HG02588 (cell line): ENCODE measurements around the gene GLRA3.
"Not testable (repeated sequence)": the region's sequence is repeated elsewhere in the genome, so short reads cannot be mapped to it uniquely, and the experiment has no call there.

Experiments used
- ATAC-seq: cut with Tn5 transposase; IDR thresholded peaks from one replicate; pipeline ENCODE4 v1.9.1; 2021; ENCODE audit warnings: mild to moderate bottlenecking, moderate library complexity; ENCODE audit not compliant: unreplicated experiment

The GLRA3 gene

DNA sequence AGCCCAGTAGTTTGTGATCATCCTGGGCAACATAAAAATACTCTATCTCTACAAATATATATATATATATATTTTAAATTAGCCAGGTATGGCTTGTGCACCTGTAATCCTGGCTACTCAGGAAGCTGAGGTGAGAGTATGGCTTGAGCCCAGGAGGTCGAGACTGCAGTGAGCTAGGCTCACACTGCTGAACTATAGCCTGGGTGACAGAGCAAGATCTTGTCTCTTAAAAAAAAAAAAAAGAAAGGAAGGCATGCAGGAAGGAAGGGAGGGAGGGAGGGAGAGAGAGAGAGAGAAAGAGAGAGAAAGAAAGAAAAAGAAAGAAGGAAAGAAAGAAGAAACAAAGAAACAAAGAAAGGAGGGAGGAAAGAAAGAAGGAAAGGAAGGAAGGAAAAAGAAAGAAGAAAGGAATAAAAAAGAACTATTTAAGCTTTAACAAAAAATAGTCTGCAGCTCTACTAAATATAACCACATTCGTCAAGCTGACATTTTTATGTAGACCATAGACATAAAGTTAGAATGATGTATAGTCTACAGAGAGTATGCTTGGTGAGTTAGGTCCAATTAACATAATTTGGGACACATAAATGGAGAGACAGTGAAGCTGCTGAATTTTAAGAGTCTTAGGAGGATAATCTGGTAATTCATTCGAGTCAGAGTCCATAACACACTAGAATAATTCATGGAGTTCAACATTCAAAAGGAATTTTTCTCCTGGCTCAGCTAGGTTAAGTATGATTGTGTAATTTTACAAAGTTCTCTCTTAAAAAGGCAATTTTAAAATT, 111.9 kb downstream of the GLRA3 start:
- ATAC-seq, result no peak

DNA sequence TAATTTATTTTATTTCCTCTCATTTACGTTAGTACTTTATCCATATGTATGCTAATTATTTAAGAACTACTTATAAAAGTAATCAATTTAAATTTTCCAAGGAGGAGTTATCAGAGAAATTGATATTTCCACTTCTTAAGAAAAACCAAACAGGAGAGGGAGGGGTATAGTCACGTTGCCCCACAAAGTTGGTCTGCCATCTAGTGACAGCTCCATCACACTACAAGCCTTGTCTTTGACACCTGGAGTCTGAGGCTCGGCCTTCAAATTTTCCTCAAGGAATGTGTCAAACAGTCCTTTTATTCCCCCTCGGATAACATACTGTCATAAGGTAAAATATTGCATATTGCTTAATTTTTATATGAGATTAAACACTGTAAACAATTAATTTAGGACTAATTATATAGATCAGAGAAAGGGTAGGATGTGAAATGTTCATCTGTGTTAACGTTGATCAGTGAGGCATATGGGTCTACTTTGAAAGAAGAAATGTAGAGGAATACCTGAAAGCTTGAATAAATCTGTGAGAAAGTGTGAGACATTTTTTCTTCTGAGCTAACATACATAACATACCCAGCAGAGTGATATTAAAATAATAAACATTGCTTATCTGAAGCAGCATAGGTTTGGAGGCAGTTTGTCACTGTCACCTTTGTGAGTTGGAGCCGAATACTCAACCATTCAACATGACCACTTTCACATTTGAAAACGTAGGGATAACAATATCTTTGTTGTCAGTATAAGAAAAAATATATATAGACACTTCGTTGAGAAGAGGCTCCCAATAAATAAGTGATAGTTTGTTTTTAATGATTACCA, 114.4 kb downstream of the GLRA3 start:
- ATAC-seq, result no peak

DNA sequence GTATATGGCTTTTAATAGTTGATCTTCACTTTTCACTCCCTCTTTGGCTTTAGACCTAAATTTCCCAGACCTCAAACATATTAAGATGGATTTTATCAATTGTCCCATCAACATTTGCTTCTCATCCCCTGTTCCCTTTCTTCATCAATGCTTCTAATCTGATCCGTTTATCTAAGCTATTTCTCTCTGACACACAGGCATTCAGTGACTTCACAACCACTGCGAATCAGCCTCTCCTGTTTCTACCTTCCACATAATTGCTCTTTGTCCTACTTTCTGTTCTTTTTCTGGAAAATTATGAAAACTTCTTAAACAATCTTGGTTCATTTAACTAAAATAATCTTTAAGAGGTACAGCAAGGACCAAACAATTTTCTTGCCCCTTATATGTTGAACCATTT, 115.2 kb downstream of the GLRA3 start:
- ATAC-seq, result no peak

DNA sequence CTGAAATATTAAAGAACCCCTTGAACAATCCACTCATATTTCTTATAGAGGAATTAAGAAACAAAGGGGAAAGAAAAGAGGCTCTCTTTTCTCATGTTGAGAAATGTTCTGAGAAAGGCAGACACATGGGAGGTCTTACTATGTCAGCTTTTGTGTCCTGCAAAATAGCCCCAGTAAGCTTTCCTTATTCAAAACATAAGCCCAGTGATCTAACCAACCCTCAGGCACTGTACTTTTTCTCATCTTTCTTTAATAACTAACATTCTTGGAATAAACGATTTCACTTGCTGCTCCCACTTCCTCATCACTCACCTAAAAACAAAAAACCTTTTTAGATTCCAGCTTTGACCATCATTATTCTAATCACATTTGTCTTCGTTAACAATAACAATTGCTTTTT, 115.9 kb downstream of the GLRA3 start:
- no peak for ATAC-seq

DNA sequence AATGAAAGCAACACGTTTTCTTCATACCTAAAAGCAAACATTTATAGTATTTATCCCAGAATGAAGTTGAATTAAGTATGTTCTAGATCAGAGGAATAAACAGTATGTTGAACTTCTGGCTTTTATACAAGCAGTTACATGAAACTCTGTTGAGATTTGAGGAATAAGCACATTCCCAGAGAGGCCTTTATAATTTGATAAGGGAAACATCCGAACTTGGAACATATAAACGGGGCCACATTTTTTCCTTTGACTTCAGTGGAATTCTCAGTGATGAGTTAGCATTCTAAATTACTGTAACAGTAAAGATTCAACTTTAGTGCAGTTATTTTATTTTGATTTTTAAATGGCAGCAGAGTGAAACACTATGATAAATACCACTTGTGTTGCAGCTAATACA, 119.5 kb downstream of the GLRA3 start:
- ATAC-seq, result no peak

DNA sequence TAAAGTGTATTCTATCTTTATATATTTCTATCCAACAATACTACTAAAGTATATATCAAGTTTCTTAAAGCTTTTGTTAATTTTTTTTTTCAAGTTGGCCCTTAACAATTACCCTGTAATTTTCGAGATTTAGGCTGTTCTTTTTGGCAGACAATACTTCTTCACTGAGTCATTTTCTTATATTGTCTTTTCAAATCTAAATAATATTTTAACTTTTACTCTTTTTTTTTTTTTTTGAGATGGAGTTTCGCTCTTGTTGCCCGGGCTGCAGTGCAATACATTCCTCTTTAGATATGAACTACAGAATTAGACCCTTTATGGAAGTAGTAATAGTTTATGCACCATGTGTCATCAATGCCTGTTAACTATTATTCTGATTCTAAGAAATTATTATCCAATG, 120.7 kb downstream of the GLRA3 start:
- no peak for ATAC-seq

DNA sequence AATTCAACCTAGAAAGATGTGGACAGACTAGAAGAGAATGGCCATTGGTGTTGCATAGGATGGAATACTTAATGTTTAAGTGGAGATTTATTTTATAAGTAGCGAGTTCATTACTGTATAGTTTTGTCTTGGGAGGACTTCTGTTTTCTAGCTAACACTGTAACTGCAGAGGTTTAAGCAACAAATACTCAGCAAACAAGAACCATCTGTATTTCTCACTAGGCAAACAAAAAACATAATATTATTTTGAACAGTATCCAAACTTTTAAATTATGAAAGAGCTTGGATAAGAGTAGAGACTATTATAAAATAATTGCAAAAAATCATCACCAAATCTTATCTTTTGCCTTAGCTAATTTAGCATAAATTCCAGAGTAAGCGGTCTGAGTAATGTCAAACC, 121.1 kb downstream of the GLRA3 start:
- no peak for ATAC-seq

DNA sequence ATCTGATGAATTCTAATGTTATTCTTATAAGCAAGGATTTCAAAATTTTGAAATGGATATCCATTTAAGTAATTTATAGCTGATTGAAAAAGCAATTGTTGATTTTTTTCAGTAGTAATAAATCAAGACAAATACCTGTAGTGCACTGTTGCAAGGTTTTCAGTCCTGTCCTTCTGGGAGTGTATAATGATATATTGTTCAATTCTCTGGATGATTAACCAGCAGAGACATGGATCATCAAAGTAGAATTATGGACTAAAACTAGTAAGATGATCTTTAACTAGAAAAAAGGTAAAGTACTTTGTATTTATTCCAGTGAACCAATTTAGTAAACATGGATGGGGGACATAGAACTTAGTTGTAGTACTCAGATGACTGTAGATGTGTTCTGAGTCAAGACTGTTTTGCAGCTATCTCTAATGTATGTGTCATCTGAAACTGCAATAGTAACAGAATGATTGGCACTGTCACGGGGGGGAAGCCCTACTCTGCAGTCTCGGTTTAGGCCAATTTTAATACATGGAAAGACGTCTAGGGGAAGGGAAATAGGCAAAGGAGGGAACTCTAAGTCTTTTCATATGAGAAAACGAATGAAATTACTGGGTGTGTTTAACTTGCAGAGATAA, 121.9 kb downstream of the GLRA3 start:
- peak; percentile 100 for ATAC-seq

DNA sequence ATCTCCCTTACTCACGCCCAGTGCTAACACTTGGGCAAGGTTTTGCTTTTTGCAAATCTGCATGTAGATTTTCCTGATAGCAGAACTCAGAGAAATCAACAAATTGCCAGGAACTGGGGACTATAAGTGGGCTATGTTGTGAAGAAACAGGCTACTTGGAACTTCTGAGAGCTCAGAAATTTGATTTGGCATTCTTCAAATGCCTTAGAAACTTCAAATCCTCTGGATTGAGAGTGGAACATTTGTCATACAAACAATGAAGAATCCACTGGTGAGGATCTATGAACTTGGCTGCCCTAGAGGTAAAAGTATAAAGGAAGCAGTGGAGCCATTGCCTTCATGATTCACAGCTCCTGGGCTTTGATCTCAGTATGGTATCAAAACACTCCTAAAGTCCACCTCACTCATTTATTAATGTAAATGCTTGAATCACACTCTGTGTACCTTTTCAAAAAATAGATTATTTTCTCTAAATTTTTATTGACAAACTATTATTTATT, 126.0 kb downstream of the GLRA3 start:
- no peak for ATAC-seq

DNA sequence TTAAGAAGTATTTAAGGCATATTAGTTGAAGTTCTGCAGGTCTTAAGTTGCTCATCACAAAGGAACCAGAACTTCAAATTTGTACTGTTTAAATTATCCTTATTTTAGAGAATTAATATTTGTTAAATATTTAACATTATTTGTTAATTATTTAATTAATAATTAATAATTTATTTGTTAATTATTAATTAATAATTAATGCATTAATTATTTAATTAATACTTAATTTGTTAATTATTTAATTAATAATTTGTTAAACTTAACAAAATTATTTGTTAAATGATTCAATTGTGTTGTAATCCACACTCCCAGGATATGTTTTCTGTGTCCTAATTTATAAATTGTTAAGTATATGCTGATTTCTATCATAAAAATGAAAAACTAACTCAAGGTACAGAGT, 129.4 kb downstream of the GLRA3 start:
- ATAC-seq, result no peak

DNA sequence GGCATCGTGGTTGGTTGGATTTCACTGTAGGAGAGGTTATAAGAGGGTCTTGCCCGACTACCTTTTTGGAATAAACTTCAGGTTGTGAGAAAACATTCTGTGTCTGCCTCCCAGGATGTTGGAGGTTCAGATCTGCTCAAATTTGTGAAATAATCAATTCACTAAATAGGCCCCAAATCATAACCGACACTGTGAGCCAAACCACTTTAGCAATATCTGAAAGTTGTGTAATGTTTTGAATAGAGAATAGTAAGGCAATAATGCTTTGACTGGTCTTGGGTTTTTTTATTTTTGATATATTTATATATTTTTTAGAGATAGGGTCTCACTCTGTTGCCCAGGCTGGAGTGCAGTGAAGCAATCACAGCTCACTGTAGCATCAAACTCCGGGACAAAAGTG, 131.2 kb downstream of the GLRA3 start:
- ATAC-seq, result no peak

DNA sequence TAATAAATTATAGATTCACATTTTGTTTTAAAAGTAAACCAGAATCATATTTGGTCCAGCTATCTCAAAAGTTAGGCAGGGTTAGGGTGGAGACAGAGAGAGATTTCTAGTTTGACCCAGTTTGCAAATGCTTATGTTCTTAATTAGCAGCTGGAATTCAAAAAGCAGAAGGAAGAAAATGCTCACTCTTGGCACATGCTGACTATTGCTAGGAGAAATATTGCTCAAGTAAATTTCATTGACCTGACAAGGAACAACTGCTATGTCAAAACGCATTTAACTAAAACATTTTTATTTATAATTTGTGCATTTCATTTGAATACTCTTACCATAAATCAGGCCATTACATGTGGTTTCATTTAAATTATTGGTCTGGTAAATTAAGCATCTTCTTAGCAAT, 131.8 kb downstream of the GLRA3 start:
- ATAC-seq, result no peak

DNA sequence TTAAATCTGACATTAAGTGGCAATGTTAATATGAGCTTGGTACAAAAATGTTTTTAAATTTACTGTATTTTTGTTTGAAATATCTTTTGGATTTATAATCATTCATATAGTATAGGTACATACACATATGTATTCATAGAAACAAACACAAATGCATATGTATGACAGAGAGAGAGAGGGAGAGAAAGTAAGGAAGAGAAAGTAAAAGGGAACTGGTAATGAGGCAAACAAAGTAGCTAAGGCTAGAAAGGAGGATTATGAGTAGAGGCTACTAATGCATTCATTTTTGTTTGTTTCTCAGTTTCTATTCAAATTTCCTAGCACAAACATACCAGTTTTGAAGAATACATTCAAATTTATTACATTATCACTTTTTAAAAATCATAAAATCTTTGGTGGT, 132.4 kb downstream of the GLRA3 start:
- no peak for ATAC-seq

DNA sequence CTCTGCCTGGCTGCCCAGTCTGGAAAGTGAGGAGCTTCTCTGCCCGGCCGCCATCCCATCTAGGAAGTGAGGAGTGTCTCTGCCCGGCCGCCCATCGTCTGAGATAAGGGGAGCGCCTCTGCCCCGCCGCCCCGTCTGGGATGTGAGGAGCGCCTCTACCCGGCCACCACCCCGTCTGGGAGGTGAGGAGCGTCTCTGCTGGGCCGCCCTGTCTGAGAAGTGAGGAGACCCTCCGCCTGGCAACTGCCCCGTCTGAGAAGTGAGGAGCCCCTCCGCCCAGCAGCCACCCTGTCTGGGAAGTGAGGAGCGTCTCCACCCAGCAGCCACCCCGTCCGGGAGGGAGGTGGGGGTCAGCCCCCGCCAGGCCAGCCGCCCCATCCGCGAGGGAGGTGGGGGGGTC, 137.2 kb downstream of the GLRA3 start:
- not testable (repeated sequence) for ATAC-seq

DNA sequence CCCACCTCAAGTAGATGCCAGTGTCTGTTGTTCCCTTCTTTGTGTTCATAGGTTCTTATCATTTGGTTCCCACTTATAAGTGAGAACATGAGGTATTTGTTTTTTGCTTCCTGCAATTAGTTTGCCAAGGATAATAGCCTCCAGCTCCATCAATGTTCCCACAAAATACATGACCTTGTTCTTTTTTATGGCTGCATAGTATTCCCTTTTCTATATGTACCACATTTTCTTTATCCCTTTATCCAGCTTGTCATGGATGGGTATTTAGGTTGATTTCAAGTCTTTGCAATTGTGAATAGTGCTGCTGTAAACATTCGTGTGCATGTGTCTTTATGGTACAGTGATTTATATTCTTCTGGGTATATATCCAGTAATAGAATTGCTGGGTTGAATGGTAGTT, 138.4 kb downstream of the GLRA3 start:
- ATAC-seq, result no peak

DNA sequence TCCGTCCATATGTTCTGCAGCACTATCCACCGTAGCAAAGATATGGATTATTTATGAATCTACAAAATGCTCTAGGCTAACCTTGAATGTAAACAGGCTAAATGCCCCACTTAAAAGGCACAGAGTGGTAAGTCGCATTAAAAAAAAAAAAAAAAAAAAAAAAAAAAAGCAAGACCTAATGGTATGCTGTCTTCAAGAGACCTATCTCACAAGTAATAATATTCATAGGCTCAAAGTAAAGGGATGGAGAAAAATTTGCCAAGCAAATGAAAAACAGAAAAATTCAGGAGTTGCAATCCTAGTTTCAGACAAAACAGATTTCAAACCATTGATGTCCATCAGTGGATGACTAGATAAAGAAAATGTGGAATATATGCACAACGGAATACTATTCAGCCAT, 139.4 kb downstream of the GLRA3 start:
- ATAC-seq, result no peak

DNA sequence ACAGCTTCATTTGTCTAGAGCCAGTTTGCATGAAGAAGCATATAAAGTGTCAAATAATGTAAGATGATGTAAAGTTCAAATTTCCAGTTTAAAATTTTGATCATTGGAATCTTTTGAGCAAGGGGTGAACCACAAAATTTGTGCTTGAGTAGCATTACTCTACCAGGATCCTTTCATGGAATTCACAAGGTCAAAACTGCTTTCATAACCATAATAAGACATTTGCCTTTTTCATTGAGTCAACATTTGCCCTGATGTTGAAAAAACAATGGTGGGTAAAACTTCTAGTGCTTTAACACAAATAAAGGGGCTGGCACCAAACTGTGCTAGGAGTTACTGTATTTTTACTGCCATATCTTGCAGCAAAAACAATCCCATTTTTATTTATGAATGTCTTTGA, 142.2 kb downstream of the GLRA3 start:
- ATAC-seq, result no peak

DNA sequence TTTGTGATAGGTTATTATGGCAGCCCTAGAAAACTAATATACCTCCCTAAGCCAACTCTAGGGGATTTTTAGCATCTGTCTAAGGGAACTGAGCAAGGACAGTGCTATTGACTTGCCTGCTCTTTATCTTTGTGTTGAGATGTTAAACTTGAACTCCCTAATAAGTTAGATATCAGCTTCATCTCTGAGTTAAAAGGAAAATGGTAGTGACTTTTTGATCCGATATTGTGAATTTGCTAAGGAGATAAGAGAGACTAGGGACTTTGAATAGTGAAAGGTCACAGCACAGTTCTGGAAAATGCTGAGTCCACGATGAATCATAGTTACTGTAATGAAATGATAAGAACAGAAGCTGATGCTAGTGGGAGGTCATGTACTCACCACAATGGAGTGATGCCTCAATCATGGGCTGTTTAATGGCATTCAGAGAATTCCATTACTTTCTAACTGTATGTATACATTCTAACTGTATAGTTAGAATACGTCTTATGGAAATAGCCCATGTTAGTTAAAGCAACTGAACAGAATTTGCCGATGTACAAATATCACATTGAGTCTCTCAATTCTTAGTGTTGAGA, 147.2 kb downstream of the GLRA3 start:
- no peak for ATAC-seq

DNA sequence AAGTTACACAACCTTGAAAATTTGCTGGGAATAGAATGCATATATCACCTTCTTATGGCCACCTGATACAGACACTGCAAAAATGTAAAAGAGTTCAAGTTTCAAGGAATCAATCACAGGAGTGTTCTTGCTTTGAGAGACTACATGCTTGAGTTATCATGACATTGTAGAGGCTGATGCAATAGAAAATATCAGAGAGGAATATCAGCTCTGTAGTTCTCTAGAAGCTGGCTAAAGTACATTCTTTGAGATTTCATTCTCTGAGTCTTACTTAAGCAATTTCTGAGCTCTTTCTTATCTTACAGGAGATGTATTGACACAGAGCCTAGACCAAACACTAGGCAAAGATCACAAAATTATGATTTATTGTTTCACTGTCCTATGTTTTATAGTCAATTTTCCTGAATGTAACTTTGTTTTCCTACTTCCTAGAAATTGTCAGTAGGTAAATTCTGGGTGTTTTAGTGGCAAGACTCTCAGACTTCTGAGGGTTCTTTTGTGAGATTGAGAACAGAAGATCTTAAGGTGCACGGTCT, 154.7 kb downstream of the GLRA3 start:
- ATAC-seq, result no peak

DNA sequence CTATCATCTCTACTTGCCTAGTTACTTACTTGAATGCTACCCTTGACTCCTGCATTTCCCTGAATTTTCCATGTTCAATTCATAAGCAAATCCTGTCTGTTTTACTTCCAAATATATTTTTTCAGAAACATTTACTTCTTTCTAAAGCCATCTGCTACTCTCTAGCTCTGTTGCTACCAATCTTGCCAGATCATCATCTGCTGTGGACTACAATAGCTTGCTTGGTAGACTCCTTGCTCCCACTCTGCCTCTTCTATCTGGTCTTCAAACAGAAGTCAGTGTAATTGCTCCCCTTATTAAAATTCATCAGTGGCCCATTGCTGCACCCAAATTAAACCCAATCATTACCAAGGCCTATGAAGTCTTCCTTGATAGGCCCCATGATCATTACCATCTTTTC, 155.2 kb downstream of the GLRA3 start:
- no peak for ATAC-seq

DNA sequence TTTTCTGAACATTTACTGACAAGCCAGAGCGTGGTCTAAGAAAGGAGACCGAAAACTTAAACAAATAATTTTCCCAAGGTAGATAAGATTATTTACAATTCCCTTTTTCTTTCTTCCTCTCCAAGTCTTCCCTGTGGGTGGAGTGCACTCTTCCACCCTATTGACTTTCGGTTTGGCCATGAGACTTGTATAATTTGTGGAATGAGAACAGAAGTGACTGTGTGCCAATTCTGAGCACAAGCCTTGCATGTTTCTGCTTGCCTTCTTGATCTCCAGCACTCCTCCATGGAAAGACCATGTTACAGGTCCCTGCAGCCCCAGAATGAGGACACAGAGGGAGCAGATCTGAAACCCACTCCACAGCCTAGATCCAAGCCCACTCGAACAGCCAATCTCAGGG, 156.8 kb downstream of the GLRA3 start:
- no peak for ATAC-seq
